Muscle layer of colon (tissue), 2 donors: ENCODE data around the gene HTD2.
"Not testable (repeated sequence)": the region's sequence is repeated elsewhere in the genome, so short reads cannot be mapped to it uniquely, and the experiment has no call there.

Experiments used
- H3K27ac ChIP-seq: one replicate; pipeline ENCODE4 v1.7.0; 2013; ENCODE audit warnings: low read depth, mild to moderate bottlenecking, low read length, moderate library complexity
- H3K27me3 ChIP-seq, 2 donors: one replicate each; pipeline ENCODE4 v1.7.0; 2013; ENCODE audit warnings: low read length in 2 of 2, mild to moderate bottlenecking in 2 of 2; ENCODE audit not compliant: insufficient read depth in 2 of 2, control insufficient read depth in 1 of 2
- H3K36me3 ChIP-seq: one replicate; pipeline ENCODE4 v1.7.0; 2013; ENCODE audit warnings: mild to moderate bottlenecking, low read length; ENCODE audit not compliant: insufficient read depth
- H3K4me1 ChIP-seq: one replicate; pipeline ENCODE4 v1.7.0; 2013; ENCODE audit warnings: mild to moderate bottlenecking, low read length; ENCODE audit not compliant: insufficient read depth
- H3K4me3 ChIP-seq, 2 donors: one replicate each; pipeline ENCODE4 v1.7.0; 2013; ENCODE audit warnings: low read length in 2 of 2, low read depth in 1 of 2, mild to moderate bottlenecking in 1 of 2, moderate library complexity in 1 of 2
- H3K9ac ChIP-seq: one replicate; pipeline ENCODE4 v1.7.0; 2013; ENCODE audit warnings: low read length
- H3K9me3 ChIP-seq: one replicate; pipeline ENCODE4 v1.7.0; 2013; ENCODE audit warnings: mild to moderate bottlenecking, low read length
- donor health status: abdominal sarcoma.
- donor health status: Adenocarcinoma of cecum.

HTD2 gene

DNA sequence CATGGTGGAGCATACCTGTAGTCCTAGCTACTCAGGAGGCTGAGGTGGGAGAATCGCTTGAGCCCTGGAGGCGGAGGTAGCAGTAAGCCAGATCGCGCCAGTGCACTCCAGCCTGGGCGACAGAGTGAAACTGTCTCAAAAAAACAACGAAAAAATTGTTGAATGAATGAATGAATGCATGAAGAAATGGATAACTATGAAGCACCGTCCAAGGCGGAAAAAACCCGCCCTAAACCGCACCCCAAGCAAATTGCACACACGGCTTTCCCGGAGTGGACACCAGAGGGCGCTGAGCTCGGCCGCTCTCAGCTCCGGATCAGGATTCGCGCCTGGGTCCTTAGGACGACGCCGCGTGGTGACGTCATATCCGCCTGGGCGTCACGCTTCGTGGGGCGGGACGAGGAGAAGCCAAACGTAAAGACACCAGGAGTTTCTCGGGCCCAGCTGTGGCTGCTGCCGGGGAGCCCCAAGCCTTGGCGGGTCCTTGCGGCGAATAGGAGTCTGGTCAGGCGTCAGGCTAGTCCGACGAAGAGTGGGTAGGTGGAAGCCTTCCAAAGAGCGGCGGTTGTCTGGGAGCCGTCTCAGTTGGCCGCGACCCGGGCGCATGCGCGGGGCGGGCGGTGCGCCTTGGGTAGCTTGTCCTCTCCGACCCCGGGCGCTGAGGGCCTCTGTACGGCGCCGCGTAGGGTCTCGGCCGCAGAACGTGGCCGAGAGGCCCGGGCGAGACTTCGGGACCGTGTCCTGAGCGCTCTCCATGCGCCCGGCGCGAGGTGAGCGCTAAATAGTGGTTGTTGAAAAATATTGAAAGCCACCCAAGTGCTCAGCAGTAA, at the start of gene HTD2, which contains the start of gene RPP14:
Gene HTD2, plus strand, starts transcription at position 639 of the 830 bp plus-strand sequence. CDS start 11,094 bp downstream, outside the sequence.
Gene RPP14, plus strand, starts transcription at position 364 of the 830 bp plus-strand sequence. CDS start 4,085 bp downstream, outside the sequence.
- H3K27me3 ChIP-seq: no peaks in the 10 kb centered on the region
- H3K4me3 ChIP-seq: peak within 1 kb of the TSS; percentile 93 to 99
- H3K4me1 ChIP-seq: peaks cover 23% of the 10 kb centered on the region
- peak within 1 kb of the TSS; percentile 95 for H3K27ac ChIP-seq
- peak within 1 kb of the TSS; percentile 99 for H3K9ac ChIP-seq
- H3K36me3 ChIP-seq: peaks cover 19% of the 10 kb centered on the region
- H3K9me3 ChIP-seq: no peaks in the 10 kb centered on the region

DNA sequence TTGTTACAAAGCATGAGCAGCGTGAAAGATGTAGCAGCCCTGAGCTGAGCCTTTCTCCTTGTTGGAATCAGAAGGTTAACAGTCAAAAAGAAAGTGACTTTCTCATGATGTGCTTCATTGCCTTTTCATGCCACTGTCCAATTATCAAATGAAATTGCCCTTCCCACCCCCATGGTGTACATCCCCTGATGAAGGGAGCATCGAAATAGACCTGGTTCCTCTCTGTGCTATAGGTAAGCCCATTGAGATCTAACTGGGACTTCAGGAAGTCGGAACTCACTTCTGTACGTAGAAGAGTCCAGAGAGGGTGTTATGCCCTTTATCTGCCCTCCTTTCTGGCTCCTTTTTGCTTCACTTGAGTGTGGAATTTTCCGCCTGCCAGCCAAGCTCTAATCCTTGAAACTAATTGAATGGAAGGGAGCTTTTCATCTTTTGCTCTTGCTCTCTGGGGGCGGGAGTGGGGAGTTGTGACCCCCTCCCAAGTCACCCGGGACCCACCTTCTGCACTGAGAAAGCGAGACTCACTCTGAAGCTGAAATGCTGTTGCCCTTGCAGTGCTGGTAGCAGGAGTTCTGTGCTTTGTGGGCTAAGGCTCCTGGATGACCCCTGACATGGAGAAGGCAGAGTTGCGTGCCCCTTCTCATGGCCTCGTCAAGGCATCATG, 47.8 kb upstream of the HTD2 start:
- Histone ChIP-seq H3K9ac (no peak overlapping the region), H3K4me1 (peaks cover 14% of the 10 kb centered on the region), H3K27ac (no peak overlapping the region), H3K27me3 (no peaks in the 10 kb centered on the region), H3K4me3 (no peak overlapping the region), H3K9me3 (no peaks in the 10 kb centered on the region), H3K36me3 (peaks cover 10% of the 10 kb centered on the region)

- Histone ChIP-seq H3K4me1 (peaks cover 5% of the 10 kb centered on the region), H3K36me3 (peaks cover 10% of the 10 kb centered on the region), H3K27ac (no peak overlapping the region), H3K9me3 (no peaks in the 10 kb centered on the region), H3K9ac (no peak overlapping the region), H3K4me3 (no peak overlapping the region), H3K27me3 (no peaks in the 10 kb centered on the region)
Observed at GRCh38 chr3:58260261-58260731, 46.0 kb upstream of the HTD2 start.

DNA sequence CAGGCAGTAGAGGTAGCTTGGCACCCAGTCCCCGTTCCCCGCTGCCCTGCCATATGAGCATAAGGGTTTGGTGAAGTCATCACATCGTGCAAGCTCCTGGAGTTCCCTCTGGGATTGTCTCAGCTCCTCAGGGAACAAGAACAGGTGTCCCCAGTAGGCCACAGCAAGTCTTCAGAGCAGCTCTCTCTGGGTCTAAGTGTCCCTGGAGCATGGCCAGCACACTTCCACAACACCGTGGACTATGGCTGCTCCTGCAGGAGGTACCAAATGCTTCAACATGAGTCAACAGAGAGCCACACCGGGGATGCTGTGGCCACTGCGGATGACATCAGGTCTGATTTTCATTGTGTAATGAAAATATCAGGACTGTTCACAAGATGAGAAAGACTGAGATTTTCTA, 45.6 kb upstream of the HTD2 start:
- H3K36me3 ChIP-seq: peaks cover 10% of the 10 kb centered on the region
- peaks cover 5% of the 10 kb centered on the region for H3K4me1 ChIP-seq
- H3K9me3 ChIP-seq: no peaks in the 10 kb centered on the region
- no peak overlapping the region for H3K4me3 ChIP-seq
- H3K9ac ChIP-seq: no peak overlapping the region
- no peaks in the 10 kb centered on the region for H3K27me3 ChIP-seq
- no peak overlapping the region for H3K27ac ChIP-seq

DNA sequence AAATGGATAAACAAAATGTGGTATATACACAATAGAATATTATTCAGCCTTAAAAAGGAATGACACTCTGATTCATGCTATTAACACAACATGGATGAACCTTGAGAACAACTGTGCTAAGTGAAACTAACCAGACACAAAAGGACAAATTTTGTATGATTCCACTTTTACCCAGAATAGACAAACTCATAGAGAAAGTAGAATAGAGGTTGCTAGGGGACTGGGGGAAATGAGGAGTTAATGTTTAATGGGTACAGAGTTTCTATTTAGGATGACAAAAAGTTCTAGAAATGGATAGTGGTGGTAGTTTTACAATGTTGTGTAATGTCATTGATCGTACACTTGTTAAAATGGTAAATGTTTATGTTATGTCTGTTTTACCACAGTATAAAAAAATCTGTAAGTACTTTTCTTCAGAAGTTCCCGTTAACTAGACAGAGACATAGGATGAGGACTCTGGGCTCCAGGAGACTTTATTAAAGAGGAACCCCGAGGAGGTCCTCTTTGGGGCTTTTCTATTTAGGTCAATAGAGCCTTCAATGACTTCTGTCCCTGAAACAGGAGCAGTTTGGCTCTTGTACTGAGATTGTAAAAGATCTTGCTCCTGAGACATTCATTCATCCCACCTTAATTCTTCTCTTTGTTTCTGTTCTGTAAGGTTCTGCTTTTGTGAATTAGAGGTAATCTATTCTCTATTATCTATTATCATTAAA, 44.2 kb upstream of the HTD2 start:
- peaks cover 17% of the 10 kb centered on the region for H3K4me1 ChIP-seq
- no peak overlapping the region for H3K9ac ChIP-seq
- H3K9me3 ChIP-seq: no peaks in the 10 kb centered on the region
- H3K27me3 ChIP-seq: no peaks in the 10 kb centered on the region
- H3K27ac ChIP-seq: no peak overlapping the region
- peaks cover 5% of the 10 kb centered on the region for H3K36me3 ChIP-seq
- H3K4me3 ChIP-seq: no peak overlapping the region

DNA sequence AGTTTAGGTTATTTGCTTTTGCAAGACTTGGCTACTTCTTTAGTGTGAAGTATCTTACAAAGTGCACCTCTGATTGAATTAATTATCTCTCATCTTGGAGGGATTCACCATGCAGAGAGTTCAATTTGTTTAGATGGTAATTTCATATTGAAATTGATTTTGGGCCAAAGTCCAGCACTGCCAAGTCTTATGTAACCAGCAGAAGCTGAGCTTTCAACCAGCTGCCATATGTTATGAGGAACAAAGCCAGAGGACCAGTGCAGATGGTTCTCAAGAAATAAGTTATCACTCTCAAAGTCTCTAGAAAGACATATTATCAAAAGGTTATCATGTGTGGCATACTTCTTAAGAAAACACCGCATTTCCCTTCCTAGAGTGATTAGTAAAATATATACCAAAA, 39.7 kb upstream of the HTD2 start:
- H3K9ac ChIP-seq: no peak overlapping the region
- H3K9me3 ChIP-seq: no peaks in the 10 kb centered on the region
- no peak overlapping the region for H3K4me3 ChIP-seq
- H3K36me3 ChIP-seq: peaks cover 8% of the 10 kb centered on the region
- no peak overlapping the region for H3K27ac ChIP-seq
- H3K4me1 ChIP-seq: peaks cover 19% of the 10 kb centered on the region
- no peaks in the 10 kb centered on the region for H3K27me3 ChIP-seq

DNA sequence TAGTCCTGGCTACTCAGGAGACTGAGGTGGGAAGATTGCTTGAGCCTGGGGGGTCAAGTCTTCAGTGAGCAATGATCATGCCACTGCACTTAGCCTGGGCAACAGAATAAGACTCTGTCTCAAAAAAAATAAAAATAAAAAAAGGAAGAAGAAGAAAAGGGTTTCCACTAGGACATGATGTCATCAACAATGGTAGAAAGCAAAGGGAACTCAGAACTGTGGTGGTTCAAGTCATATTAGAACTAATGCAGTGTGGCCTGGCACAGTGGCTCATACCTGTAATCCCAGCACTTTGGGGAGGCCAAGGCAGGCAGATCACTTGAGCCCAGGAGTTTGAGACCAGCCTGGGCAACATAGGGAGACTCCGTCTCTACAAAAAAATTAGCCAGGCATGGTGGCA, 38.8 kb upstream of the HTD2 start:
- not testable (repeated sequence) for H3K36me3 ChIP-seq, H3K27ac ChIP-seq, H3K4me3 ChIP-seq, H3K9ac ChIP-seq, H3K27me3 ChIP-seq, H3K9me3 ChIP-seq
- H3K4me1 ChIP-seq: peaks cover 19% of the 10 kb centered on the region

- H3K27me3 ChIP-seq: no peaks in the 10 kb centered on the region
- H3K9me3 ChIP-seq: no peaks in the 10 kb centered on the region
- H3K9ac ChIP-seq: no peak overlapping the region
- no peak overlapping the region for H3K4me3 ChIP-seq
- no peak overlapping the region for H3K27ac ChIP-seq
- H3K4me1 ChIP-seq: peaks cover 19% of the 10 kb centered on the region
- peaks cover 8% of the 10 kb centered on the region for H3K36me3 ChIP-seq
Observed at GRCh38 chr3:58269356-58269755, 37.0 kb upstream of the HTD2 start.

DNA sequence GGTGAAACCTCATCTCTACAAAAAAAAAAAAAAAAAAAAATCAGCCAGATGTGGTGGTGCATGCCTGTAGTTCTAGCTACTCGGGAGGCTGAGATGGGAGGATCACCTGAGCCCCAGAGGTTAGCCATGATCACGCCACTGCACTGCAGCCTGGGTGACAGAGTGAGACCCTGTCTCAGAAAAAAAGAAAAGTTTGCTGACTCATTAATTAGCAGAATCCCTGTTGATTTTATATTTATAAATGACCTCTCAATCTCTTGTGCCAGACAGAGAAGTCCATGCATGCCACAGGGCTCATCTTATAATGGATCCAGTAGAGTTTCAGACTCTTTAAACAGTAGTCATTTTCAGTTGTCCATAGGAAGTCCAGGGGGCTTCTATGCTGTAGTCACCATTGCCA, 35.8 kb upstream of the HTD2 start:
- H3K9ac ChIP-seq: no peak overlapping the region
- peaks cover 8% of the 10 kb centered on the region for H3K36me3 ChIP-seq
- no peak overlapping the region for H3K27ac ChIP-seq
- H3K27me3 ChIP-seq: no peaks in the 10 kb centered on the region
- no peak overlapping the region for H3K4me3 ChIP-seq
- H3K4me1 ChIP-seq: peaks cover 19% of the 10 kb centered on the region
- no peaks in the 10 kb centered on the region for H3K9me3 ChIP-seq

DNA sequence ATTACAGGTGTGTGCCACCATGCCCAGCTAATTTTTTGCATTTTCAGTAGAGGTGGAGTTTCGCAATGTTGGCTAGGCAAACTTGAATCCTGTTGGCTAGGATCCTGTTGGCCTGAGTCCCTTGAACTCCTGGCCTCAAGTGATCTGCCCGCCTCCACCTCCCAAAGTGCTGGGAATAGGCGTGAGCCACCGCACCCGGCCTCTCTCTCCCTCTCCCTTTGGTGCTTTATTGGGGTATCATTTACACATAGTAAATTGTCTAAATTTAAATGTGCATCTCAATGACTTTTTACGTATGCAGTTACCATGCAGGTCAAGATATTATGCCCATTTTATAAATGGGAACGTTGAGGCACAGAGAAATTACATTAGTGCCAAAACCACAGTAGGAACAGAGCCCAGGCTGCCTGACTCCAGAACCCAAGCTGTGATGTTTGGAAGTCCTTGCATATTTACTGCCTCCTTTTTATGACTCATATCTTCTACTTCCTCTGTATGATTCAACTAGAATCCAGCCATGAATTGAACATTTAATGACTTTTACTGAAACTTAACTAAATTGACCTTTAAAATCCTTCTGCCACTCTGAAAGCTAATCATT, 34.3 kb upstream of the HTD2 start:
- H3K27me3 ChIP-seq: no peaks in the 10 kb centered on the region
- H3K36me3 ChIP-seq: peaks cover 8% of the 10 kb centered on the region
- no peaks in the 10 kb centered on the region for H3K9me3 ChIP-seq
- H3K9ac ChIP-seq: no peak overlapping the region
- H3K27ac ChIP-seq: no peak overlapping the region
- peaks cover 8% of the 10 kb centered on the region for H3K4me1 ChIP-seq
- no peak overlapping the region for H3K4me3 ChIP-seq

DNA sequence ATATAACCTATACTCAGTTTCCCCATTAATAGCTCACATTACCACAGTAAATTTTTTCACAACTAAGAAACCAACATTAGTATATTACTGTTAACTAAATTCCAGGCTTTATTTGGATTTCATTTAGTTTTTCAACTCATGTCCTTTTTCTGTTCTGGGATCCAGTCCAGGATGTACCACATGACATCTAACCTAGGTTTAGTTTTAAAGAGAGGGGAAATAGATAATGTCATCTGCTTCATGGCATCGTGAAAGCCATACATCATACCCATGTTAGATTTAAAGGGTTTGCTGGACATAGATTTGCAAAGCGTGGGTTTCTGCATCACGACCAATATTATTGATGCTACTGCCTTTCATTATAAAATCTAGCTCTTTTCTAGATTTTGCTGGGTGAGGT, 33.4 kb upstream of the HTD2 start:
- Histone ChIP-seq H3K4me1 (peaks cover 5% of the 10 kb centered on the region), H3K4me3 (no peak overlapping the region), H3K9me3 (no peaks in the 10 kb centered on the region), H3K36me3 (peaks cover 8% of the 10 kb centered on the region), H3K27ac (no peak overlapping the region), H3K9ac (no peak overlapping the region), H3K27me3 (no peaks in the 10 kb centered on the region)
